Measurements from ENCODE around the gene SHLD1. TPM values are rescaled to one million over a fixed set of nuclear protein-coding genes. Genes with fewer than 3 reads are reported as not detected.

The SHLD1 gene
- total RNA-seq, 2 donors from 2014 or later = 4.6 to 5.3 TPM

DNA sequence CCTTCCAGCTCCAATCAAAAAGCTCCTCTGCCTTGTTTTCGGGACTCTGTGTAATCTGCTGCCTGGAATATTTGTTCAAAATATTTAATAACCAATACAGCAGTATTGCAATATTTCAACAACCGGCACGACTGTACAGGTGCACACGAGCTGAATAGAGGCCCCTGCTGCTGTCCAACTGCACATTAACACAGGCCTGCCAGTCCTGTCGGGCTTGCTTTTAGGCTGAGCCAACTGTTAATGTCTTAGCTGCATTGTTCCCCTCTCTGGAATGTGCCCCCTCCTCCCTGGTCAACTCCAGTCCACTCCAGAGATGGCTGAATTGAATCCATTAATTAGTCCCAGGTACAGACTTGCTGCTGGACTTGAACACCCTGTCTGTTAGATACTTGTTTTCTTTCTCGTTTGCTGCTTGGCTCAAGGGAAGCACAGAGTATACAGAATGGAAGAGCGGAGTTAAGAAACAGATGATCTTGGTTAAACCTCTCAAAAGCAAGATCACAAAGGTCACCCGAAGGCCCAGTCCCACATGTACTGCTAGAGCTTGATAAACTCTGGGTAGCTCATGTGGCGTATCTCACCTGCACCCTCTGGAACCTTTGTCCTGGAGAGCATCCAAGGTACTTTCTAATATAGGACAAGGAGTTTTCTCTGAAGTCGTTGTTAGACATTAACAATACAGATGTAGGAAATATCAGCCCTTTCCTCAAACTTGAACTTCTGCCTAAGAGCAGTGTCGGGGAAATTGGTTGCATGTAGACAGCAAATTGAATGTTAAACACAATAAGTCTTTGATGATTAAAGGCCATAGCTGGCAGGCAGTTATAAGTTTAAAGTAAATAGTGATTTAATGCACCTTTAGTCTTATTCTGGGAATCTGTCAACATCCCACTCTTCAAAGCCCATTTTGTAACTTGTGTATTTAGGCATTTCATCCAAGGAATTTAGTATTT is 31.9 kb downstream of the SHLD1 start:
- Histone ChIP-seq H3K27me3 (replicated peaks; ENCODE audit: insufficient read depth) (no peaks in the 10 kb centered on the region), H3K36me3 (no peaks in the 10 kb centered on the region), H3K9me3 (no peaks in the 10 kb centered on the region), H3K4me1 (ENCODE audit: control insufficient read depth in 1 of 2, low read depth in 2 of 2) (no peaks in the 10 kb centered on the region), H3K4me3 (no peak overlapping the region), H3K27ac (no peak overlapping the region)
- no peak for DNase-seq (ENCODE audit: low spot score)
- ATAC-seq (ENCODE audit: insufficient number of reproducible peaks, low FRiP score, low read depth) = no peak
- TF ChIP-seq, protein P1, sequence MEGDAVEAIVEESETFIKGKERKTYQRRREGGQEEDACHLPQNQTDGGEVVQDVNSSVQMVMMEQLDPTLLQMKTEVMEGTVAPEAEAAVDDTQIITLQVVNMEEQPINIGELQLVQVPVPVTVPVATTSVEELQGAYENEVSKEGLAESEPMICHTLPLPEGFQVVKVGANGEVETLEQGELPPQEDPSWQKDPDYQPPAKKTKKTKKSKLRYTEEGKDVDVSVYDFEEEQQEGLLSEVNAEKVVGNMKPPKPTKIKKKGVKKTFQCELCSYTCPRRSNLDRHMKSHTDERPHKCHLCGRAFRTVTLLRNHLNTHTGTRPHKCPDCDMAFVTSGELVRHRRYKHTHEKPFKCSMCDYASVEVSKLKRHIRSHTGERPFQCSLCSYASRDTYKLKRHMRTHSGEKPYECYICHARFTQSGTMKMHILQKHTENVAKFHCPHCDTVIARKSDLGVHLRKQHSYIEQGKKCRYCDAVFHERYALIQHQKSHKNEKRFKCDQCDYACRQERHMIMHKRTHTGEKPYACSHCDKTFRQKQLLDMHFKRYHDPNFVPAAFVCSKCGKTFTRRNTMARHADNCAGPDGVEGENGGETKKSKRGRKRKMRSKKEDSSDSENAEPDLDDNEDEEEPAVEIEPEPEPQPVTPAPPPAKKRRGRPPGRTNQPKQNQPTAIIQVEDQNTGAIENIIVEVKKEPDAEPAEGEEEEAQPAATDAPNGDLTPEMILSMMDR (IDR thresholded peaks at IDR 0.05) = no peak

DNA sequence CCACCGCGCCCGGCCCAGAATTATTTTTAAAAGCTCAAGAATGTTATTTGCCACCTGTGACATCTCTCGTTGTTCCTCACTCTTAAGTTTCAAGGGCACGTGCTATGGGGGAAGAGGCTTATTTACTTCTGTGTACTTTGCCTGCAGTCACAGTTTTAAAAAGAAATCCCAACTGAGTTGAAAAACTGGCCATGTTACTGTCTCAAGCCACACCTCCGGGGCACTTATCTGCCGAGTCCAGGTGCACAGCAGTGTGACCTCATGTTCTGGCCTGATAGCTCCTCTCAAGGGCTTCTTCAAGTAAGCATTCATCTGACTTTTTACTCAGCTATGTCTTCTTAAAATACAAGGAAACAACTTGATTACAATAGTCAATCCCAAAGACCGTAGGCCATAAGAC is 34.5 kb downstream of the SHLD1 start:
- no peak for ATAC-seq (ENCODE audit: insufficient number of reproducible peaks, low FRiP score, low read depth)
- Histone ChIP-seq H3K36me3 (no peaks in the 10 kb centered on the region), H3K4me3 (no peak overlapping the region), H3K9me3 (no peaks in the 10 kb centered on the region), H3K27me3 (replicated peaks; ENCODE audit: insufficient read depth) (no peaks in the 10 kb centered on the region), H3K27ac (no peak overlapping the region), H3K4me1 (ENCODE audit: control insufficient read depth in 1 of 2, low read depth in 2 of 2) (peaks cover 0 to 9% of the 10 kb centered on the region in 2 donors)
- no peak for DNase-seq (ENCODE audit: low spot score)
- TF ChIP-seq, protein P1 (IDR thresholded peaks at IDR 0.05) = no peak

DNA sequence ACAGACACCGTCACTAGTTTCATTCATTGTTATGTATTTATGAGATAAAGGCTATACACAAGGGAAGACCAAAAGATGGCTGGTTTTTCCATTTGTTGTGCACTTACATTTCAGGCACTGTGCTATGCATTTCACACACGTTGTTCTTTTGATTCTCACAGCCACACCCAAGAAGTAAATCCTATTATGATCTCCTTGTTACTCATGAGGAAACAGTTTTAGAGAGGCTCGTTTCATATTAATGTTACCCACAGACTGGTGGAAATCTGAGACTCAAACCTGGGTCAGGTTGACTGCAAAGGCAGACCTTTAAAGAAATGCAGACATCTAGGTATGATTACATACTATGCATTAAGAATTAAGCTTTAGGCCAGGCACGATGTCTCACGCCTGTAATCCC is 34.9 kb downstream of the SHLD1 start:
- Histone ChIP-seq H3K27ac (no peak overlapping the region), H3K4me1 (ENCODE audit: control insufficient read depth in 1 of 2, low read depth in 2 of 2) (peaks cover 0 to 9% of the 10 kb centered on the region in 2 donors), H3K4me3 (no peak overlapping the region), H3K27me3 (replicated peaks; ENCODE audit: insufficient read depth) (no peaks in the 10 kb centered on the region), H3K36me3 (no peaks in the 10 kb centered on the region), H3K9me3 (no peaks in the 10 kb centered on the region)
- TF ChIP-seq, protein P1 (IDR thresholded peaks at IDR 0.05) = no peak
- ATAC-seq (ENCODE audit: insufficient number of reproducible peaks, low FRiP score, low read depth) (no peak), DNase-seq (ENCODE audit: low spot score) (no peak)

DNA sequence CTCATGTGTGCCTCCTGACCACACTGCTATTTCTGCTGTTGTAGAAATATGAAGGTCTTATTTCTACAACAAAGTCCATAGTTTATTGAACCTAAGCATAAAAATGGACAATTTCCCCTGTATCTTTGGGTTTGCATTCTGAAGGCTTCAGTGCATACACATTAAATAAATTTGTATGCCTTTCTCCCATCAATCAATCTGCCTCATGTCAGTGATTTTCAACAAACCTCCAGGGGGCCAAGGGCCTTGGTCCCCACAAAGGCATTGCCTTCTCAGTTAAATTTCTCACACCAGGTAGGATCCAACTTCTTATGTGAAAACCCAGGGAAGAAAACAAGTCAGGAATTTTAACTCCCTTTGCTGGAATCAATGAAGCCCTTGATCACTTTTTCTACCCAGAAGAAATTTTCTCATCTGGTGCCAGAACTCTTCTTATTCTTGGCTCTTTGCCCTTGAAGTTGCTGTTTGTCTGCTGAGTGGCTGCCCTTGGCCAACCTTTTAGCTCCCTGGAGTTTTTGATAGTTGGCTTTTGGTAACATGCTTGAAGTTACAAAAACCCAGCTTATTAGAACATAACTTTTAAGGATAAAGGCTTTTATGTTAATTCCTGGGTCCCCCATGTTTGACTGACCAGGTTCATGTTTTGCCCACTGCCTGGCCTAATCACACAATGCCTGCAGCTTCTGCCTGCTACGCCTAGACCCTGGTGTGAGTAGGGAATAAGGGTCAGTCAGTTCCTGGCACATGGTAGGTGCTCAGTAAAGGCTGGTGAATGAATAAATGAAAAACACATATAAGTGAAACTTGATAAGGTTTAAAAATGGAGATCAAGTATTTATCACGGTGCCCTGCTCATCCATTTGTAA is 37.0 kb downstream of the SHLD1 start:
- H3K9me3 ChIP-seq = no peaks in the 10 kb centered on the region

More for the DNA sequence above, 37.0 kb downstream of the SHLD1 start:
- ATAC-seq (ENCODE audit: insufficient number of reproducible peaks, low FRiP score, low read depth) (no peak), DNase-seq (ENCODE audit: low spot score) (no peak)
- no peaks in the 10 kb centered on the region for H3K27me3 ChIP-seq (replicated peaks; ENCODE audit: insufficient read depth)
- H3K4me1 ChIP-seq (ENCODE audit: control insufficient read depth in 1 of 2, low read depth in 2 of 2) = peaks cover 0 to 9% of the 10 kb centered on the region in 2 donors
- H3K27ac ChIP-seq = no peak overlapping the region
- H3K36me3 ChIP-seq = no peaks in the 10 kb centered on the region
- TF ChIP-seq, protein P1 (IDR thresholded peaks at IDR 0.05) = no peak
- H3K4me3 ChIP-seq = no peak overlapping the region
